PFSK-1 (cell line): ENCODE results near the gene HMCES.

Source experiments
- POLR2AphosphoS5 ChIP-seq: IDR thresholded peaks from 2 replicates; pipeline ENCODE4 v1.6.1; 2012; ENCODE audit warnings: low read depth, mild to moderate bottlenecking, control low read depth, low read length, moderate library complexity
- REST ChIP-seq, 2 experiments: IDR thresholded peaks; 2 replicates each; pipeline versions ENCODE4 v1.6.1 to v1.8.0; 2011 to 2012; ENCODE audit warnings: low read depth in 2 of 2, low read length in 2 of 2, control low read depth in 1 of 2, inconsistent platforms in 1 of 2, mild to moderate bottlenecking in 1 of 2, moderate library complexity in 1 of 2; ENCODE audit not compliant: insufficient read depth in 1 of 2
- SIN3A ChIP-seq: IDR thresholded peaks from 2 replicates; pipeline ENCODE4 v1.6.1; 2012; ENCODE audit warnings: mild to moderate bottlenecking, low read length, moderate library complexity, borderline replicate concordance; ENCODE audit not compliant: insufficient read depth
- TAF1 ChIP-seq: IDR thresholded peaks from 2 replicates; pipeline ENCODE4 v1.6.1; 2012; ENCODE audit warnings: low read length, control low read depth, borderline replicate concordance; ENCODE audit not compliant: insufficient read depth

DNA sequence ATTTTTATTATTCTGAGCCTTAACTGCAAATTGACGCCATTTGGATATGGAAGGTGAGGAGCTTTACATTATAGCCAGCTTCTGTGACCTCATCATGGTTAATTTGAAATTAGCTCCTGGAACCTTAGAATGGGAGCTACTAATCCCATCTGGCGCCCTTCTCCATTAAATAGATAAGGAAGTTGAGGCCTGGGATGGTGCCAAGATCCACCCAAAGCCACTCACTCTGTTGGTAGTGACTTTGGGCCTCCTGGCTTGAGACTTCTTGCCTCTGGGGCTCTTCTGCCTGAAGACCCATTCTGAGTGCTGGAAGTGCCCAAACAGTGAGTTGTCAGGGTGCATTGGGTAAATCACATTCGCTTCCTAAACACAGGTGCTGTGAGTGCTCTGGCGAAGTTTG, 12.0 kb upstream of the HMCES start:
- TF ChIP-seq TAF1 (no peak), POLR2AphosphoS5 (no peak), REST (IDR thresholded peaks at IDR 0.05; ENCODE audit: insufficient read depth in 1 of 2, low read depth in 2 of 2, low read length in 2 of 2) (no peak), SIN3A (no peak)
